HG02763 (cell line): Measurements from ENCODE around the gene PCDHA6.
"Not testable (repeated sequence)": the region's sequence is repeated elsewhere in the genome, so short reads cannot be mapped to it uniquely, and the experiment has no call there.

Experiments
- ATAC-seq: cut with Tn5 transposase; IDR thresholded peaks from one replicate; pipeline ENCODE4 v1.9.1; 2021; ENCODE audit warnings: mild to moderate bottlenecking, moderate library complexity; ENCODE audit not compliant: unreplicated experiment

The PCDHA6 gene

GRCh38 chr5:140855772-140856674 lies 28.3 kb downstream of the PCDHA6 start, which contains the start of gene PCDHA10:
Gene PCDHA10, plus strand, starts transcription at chr5:140855897. Its CDS starts 152 bp downstream, at chr5:140856049.
- ATAC-seq = no peak

DNA sequence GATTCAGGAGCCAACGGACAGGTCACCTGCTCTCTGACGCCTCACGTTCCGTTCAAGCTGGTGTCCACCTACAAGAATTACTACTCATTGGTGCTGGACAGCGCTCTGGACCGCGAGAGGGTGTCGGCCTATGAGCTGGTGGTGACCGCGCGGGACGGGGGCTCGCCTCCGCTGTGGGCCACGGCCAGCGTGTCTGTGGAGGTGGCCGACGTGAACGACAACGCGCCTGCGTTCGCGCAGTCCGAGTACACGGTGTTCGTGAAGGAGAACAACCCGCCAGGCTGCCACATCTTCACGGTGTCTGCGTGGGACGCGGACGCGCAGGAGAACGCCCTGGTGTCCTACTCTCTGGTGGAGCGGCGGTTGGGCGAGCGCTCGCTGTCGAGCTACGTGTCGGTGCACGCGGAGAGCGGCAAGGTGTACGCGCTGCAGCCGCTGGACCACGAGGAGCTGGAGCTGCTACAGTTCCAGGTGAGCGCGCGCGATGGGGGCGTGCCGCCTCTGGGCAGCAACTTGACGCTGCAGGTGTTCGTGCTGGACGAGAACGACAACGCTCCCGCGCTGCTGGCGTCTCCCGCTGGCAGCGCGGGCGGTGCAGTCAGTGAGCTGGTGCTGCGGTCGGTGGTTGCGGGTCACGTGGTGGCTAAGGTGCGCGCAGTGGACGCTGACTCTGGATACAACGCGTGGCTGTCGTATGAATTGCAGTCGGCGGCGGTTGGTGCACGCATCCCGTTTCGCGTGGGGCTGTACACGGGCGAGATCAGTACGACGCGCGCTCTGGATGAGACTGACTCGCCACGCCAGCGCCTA lies 29.6 kb downstream of the PCDHA6 start:
- no peak for ATAC-seq

DNA sequence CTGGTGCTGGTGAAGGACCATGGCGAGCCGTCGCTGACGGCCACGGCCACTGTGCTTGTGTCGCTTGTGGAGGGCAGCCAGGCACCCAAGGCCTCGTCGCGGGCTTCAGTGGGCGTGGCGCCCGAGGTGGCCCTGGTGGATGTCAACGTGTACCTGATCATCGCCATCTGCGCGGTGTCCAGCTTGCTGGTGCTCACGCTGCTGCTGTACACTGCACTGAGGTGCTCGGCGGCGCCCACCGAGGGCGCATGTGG lies 30.2 kb downstream of the PCDHA6 start:
- ATAC-seq = no peak

- ATAC-seq = no peak
Observed at GRCh38 chr5:140862441-140863295, 34.9 kb downstream of the PCDHA6 start.

DNA sequence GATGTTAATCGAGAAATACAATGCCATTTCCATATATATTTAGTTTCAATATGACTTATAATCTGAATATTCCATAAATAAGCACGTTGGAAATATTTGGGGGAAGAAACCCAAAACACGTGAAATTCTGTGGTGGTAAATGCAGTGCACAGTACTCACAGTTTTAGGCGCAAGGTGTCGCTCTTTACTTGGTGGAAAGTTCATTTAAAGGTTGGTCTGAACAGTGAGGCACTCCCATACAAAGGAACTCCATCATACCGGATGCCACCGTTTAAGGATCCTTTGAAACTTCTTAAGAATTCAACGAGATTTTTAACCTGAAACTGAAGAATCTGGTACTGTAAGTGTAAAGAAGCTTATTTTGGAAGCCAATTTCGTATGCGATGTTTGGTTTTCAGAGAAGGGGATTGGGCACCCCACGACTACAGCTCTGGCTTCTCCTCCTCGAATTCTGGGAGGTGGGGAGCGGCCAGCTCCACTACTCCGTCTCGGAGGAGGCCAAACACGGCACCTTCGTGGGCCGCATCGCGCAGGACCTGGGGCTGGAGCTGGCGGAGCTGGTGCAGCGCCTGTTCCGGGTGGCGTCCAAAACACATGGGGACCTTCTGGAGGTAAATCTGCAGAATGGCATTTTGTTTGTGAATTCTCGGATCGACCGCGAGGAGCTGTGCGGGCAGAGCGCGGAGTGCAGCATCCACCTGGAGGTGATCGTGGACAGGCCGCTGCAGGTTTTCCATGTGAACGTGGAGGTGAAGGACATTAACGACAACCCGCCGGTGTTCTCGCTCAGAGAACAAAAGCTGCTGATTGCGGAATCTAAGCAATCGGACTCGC lies 41.2 kb downstream of the PCDHA6 start, which contains the start of gene PCDHA11:
TSS of gene PCDHA11 (plus strand) at position 237 of the 834 bp plus-strand sequence. CDS start at position 384, 147 bp downstream.
- ATAC-seq = no peak

- ATAC-seq = no peak
Observed at GRCh38 chr5:140869555-140869886, 41.8 kb downstream of the PCDHA6 start.

- no peak for ATAC-seq
Observed at GRCh38 chr5:140870221-140871201, 42.8 kb downstream of the PCDHA6 start.

GRCh38 chr5:140875085-140876065 lies 47.6 kb downstream of the PCDHA6 start, which contains the start of gene PCDHA12:
Gene PCDHA12, plus strand, starts transcription at chr5:140875308. Its CDS starts 165 bp downstream, at chr5:140875473.
- ATAC-seq = no peak

- ATAC-seq = not testable (repeated sequence)
Observed at GRCh38 chr5:140876541-140877261, 48.9 kb downstream of the PCDHA6 start.

- ATAC-seq = no peak
Observed at GRCh38 chr5:140877262-140877581, 49.5 kb downstream of the PCDHA6 start.
